Stimulated activated CD4-positive, alpha-beta T cell treated with anti-CD3 and anti-CD28 coated beads, Interleukin-15, amount 100 ng/mL, for 24 hours (primary cell): Measurements from ENCODE around the gene IMPA2.
"Not testable (repeated sequence)": the region's sequence is repeated elsewhere in the genome, so short reads cannot be mapped to it uniquely, and the experiment has no call there.

ENCODE experiments used
- DNase-seq: peaks from one replicate; pipeline ENCODE4 v3.0.0-alpha.2; 2020

The IMPA2 gene

DNA sequence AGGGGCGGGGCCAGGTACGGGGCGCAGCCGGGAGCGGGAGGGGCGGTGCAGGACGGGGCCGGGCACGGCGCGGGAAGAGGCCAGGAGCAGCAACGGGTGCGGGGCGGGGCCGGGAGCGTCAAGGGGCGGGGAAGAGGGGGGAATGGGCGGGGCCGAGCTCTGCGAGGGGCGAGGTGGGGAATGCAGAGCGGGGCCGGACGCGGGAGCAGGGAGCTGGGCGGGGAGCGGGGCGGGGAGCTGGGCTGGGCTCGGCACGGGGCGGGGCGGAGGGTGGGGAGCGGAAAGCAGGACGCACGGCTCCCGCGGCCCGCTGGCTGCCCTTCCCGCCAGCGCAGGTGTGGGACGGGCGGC is at the start of gene IMPA2:
IMPA2 (plus strand) TSS at position 316 of the 351 bp plus-strand sequence. CDS start 163 bp downstream, outside the sequence.
- no peak for DNase-seq

DNA sequence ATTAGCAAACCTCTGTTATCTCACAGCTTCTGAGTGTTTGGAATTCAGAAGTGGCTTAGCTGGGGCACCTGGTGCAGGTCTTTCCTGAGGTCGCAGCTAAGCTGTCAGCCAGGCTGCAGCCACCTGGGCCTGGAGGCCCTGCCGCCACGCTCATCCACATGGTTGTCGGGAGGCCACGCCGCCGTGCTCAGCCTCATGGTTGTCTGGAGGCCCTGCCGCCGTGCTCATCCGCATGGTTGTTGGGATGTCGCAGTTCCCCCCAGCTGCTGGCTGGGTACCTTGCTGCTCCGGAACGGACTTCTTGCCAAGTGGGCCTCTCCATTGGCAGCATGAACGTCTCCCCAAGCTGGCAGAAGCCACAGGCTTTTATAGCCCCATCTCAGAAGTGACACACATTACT is 48.9 kb upstream of the IMPA2 start:
- no peak for DNase-seq

DNA sequence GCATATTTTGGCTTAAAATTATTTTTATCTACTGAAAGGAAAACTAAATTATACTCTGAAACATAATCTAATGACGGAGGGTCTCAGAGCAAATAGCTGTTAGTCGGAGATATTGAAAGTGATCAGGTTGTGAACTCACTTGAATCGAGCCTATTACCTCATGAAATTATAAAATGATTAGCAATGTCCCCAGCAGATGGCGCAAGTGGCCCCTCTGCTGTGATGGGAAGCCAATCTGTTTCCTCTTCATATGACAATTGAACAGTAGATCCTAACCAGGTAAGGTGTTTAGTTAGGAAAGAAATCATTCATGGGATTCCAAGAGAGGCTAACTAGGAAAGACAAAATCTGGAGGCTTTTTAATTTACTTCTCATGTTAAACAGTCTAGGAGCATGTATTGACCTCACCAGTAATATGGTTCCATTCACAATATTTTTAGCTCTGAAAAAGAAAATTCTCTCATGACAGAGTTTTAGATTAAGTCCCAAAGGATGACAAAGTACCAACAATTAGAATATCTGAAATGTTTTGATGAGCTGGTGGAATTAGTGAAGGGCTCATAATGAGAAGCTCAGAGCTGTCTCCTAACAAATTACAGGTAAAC is 43.3 kb upstream of the IMPA2 start:
- peak; percentile 83 for DNase-seq

DNA sequence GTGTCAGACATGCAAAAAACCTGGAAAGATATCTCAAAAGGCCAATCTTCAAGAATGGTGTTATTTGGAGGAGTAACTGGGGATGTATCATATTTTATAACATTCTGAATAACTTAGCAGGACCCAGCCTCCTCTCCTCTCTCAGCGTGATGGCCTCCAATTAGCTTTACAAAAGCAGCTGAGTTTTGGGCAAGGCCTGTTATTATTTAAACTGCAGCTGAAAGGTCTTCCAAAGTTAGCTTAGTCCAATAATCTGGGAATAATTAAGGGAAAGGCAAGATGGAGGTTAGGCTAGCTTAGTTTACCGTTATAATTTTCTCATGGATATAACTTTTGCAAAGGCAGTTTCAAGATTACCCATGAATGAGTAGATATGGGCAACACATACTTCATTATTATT is 40.4 kb upstream of the IMPA2 start:
- no peak for DNase-seq

DNA sequence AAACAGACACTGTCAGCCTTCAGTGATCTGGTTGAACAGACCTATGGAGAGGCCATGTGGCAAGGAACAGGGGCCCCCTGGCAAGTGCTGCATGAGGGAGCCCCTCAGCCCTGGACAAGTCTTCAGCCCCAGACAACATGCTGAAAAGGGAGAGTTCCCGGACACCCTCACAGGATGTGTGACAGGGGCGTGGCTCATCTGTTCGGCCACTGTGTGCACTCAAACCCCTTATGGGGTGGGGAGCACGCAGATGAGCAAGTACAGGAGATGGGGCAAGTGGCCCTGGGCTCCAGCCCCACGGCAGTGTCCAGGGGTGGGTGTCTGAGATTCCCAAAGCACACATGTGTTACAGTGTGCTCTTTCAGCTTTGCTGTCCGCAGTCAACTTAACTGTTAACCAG is 37.8 kb upstream of the IMPA2 start:
- DNase-seq, result no peak

DNA sequence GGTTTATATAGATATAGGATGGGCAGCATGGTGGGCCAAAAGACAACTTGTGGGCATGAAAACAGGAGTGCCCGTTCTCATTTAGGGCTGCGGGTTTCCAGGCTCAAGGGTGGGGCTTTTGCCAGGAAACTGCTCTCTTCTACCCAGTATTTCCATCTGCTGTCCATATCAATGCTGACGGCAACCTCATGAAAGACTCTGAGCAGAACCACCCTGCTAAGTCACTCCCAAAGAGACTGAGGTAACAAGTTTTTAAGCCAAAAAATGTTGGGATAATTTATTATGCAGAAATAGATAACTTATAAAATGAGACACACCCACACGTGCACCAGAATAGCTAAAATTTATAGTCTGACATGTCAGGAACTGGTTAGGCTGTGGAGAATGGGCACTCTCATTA is 37.1 kb upstream of the IMPA2 start:
- DNase-seq, result no peak

DNA sequence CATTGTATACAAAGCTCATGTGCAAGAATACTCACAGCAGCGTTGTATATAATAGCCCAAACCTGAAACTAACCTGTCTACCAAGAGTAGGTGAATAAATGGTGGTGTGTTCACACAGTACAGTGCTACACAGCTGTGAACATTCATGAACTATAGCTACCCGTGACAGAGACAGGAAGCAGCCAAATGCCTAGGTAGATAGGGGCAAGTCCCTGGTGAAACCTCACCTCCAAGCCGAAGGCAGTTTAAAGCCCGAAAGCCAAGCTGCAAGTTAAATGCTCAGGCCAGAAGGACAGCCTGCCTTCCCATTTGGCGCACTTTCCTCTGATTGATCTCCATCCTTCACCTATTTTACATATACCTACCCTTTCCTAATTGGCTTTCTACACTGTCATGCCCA is 36.5 kb upstream of the IMPA2 start:
- DNase-seq, result no peak

DNA sequence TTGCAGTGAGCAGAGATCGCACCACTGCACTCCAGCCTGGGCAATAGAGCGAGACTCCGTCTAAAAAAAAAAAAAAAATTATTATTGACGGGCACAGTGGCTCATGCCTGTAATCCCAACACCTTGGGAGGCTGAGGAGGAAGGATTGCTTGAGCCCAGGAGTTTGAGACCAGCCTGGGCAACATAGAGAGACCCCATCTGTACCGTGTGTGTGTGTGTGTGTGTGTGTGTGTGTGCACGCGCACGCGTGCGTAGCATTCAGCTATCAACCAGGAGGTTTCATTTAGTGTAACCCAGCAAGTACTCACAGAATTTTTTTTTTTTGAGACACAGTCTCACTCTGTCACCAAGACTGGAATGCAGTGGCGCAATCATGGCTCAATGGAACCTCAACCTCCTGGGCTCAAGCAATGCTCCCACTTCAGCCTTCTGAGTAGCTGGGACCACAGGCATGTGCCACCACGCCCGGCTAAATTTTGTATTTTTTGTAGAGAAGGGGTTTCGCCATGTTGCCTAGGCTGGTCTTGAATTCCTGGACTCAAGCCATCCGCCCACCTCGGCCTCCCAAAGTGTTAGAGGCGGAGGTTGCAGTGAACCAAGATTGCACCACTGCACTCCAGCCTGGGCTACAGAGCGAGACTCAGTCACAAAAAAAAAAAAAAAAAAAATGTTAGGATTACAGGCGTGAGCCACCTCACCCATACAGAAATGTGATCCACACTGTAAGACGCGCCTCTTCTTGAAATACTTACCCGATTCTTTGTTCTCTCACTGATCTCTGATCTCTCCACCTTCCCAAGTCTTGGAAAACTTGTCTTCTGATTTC is 35.3 kb upstream of the IMPA2 start:
- DNase-seq, result not testable (repeated sequence)

DNA sequence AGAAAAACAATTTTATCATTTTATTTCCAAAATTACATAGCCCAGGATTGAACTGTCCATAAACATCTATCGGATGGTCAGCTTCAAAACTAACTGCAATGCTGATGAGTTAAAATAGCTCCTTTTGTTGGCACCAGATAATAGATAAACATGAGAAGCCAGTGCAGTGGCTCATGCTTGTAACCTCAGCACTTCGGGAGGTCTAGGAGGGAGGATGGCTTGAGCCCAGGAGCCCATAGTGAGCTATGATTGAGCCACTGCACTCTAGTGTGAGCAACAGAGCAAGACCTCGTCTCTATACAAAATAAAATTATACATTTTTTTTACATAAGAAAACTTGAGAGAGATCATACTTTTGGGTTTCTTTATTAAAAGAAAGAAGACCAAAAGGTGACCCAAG is 34.6 kb upstream of the IMPA2 start:
- DNase-seq, result no peak

DNA sequence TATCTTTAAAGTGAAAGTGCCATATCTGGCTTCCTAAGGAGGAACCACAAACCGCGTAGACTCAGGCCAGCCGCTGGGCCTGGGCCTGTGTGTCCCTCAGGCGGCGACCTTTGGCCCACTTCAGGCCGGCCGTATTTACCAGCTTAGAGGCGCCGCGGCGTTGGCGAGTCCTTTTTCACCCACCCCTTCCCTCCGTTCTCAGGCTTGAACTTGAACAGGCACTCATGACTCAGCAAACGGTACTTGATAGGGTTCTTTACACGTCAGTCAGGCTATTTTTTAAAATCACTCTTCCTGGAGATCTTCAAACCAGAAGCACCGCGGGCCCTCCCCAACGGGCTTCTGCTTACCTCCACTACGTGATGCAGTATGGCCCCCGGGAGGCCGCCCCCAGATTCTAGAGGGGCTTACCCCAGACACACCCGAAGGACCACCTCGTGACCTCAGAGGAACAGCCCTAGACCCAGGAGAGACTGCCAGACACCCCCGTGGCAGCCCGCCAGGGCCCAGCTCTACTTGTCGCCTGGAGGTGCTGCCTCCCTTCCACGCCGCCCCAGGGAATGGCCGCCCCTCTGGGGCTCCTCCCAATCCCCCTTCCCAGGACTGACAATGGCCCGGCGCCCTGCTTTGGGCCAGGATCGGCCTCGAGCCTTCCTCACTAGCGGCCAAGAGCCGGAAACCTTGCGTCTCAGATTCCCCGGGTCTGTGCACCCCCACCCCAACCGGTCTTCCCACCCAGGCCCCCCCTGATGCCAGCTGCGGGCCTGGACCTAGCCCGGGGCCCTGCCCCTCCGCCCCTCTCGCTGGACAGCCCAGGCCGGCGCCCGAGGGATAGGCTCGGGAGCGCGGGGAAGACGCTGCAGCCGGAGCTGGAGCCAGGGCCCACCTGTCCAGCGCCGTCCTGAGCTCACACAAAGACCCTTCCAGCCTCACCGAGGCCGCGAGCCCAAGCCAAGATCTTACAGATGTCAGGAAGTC is 33.8 kb upstream of the IMPA2 start:
- peak; percentile 75 for DNase-seq

DNA sequence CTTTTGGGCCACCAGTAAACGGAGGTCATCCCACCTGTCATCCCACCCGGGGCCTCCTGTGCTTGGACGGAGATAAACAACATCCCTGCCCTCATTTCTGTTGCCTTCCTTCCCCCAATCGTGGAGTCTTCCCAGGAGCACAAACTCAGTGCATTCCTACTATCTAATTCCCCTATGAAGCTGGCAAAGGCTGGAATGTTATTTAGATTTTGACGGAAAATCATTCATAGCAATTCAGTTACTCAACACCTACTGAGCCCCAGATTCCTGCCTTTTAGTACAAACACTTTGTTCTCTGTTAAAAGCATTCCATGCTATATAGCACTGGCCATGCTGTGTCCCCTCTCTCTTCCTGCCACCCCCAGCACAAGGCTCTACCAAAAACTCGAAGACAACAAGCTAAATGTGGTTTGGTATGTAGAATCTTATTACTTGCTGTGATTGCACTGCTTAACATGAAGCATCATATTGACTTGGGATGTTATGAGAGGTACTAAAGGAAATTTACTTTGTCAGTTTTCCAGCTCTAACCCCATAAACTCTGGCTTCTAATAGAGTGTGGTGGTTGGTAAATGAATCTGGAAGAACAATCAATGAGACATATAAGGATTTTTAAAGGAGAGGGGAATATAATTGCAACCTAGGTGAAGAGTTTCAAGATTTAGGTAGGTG is 32.3 kb upstream of the IMPA2 start:
- DNase-seq, result no peak

DNA sequence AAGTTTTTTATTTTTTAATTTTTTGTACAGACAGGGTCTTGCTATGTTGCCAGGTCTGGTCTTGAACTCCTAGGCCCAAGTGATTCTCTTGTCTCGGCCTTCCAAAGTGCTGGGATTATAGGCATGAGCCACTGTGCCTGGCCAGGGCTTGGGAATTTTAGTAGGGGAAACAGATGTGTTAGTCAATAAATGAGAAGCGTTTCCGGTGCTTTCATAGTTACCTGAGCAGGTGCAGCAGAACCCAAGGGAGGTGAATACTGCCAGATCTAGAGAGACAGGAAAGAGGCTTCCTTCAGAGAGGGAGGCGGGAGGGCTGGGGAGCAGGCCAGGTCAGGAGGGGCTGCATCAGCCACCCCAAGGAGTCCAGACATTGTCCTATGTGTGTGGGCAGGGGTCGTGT is 30.5 kb upstream of the IMPA2 start:
- no peak for DNase-seq

DNA sequence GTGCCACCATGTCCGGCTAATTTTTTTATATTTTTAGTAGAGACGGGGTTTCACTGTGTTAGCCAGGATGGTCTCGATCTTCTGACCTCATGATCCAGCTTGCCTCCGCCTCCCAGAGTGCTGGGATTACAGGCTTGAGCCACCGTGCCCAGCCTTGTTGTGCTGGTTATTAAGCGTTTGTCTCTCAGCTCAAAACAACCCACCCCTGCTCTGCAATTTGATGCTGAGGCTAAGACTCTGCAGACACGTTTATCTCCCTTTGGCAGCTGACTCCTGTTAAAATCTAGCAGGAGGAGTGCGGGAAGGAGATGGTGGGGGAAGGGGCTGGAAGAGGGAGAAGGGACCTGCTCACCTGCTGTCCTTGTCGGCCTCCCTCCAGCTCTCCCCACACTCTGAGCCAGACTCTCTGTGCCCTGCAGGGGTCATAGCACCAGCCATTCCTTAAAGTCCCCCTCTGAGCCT is 29.9 kb upstream of the IMPA2 start:
- no peak for DNase-seq

DNA sequence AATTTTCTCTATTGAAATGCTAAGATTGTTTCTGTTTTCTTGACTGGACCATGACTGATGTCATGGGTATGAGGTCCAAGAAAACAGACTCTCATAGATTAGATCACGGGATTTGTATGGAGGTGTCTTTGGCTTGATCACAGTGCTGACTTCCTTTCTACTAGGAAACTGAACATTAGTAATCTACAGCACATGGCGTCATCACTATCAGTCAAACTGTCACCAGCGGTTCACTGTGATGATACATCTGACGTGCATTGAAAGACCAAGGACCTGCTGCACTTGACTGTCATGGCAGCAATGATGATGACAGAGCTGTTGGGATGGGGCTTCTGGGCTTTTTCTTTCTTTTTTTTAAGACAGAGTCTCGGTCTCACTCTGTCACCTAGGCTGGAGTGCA is 28.2 kb upstream of the IMPA2 start:
- no peak for DNase-seq

DNA sequence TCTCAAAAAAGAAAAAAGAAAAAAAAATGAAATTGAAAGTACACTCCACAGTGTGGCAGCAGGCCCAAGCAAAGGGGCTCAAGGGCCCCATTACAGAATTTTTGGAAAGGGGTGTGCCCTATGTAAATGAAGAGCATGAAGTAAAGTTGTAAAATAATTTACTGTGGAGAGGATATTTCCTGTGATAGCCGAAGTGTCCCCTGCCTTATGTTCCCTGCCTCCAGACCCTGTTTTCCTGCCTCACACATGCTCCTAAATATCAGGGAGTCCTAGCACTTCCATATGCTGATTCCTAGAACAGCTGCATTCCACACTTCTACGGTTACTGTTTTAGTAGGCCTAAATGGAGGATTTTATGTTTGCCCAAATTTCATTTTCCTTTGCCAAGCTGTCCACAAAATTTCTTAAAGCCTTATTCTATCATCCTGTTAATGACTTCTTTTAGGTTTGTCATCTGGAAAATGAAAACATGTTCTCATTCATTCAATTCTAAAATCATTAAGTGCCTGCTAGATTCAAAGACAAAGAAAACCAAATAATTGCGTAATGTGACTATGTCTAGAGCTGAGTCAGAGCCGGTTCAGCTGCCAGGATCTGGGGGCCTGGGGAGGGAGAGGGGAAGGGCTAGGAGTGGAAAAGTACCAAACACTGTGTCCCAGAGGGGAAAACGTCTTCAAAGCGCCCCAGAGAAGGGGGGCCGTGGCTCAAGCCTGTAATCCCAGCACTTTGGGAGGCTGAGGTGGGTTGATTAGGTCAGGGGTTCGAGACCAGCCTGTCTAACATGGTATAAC is 25.9 kb upstream of the IMPA2 start:
- no peak for DNase-seq

DNA sequence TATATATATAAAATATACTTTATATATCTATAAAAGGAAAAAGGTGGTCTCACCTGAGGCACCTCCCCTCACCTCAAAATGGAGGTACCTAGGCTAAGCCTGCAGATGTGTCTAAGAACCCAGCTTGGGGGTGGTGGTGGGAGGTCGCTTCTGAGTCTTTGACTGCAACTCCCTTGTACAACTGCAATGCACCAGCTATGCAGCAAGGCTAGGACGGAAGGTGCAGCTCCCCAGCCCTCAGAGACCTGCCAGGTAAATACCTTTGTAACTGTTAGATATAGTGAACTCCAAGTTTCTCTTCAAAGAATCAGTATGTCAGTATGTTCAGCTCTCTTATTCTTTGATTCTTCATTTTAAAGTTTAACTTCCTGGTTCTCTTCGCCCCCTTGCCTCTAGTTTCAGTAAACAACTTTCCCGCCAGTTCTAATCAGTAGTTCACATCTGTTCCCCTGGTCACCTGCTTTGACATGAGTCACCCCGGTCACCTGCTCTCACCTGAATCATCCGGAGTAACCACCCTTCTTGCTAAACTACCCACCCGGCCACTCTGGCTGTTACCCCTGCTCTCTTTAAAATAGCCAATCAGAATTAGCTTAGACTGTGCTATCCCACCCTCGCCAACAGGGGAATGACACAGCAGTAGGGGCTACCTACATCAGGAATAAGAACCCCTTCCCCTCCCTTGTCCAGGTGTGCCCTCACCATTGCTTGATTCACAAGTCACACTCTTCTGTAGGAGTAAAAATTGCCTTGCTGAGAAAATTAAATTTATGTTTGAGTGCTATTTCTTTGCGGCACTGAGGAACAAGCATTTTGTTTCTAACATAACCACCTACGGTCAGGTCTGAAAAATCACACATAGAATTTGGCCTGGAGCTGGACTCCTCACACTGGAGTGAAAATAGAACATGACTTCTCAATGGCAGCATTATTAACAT is 24.7 kb upstream of the IMPA2 start:
- DNase-seq, result no peak

DNA sequence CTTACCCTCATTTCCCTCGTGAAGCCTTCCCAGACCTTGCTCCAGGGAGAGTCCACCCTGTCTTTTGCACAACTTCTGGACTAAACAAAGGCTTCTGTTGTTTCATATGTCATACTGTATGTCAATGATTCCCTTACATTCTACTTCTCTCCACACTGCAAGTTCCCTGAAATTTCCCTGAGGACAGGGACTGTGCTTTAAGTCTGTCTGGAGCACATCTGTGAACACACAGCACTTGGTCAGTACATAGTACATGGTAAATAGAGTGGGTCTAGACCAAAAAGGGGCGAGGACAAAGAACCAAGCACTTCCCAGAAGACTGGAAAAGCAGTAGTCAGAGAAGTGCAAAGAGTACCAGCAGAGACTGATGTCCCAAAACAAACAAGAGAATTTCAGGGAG is 23.7 kb upstream of the IMPA2 start:
- DNase-seq, result no peak

DNA sequence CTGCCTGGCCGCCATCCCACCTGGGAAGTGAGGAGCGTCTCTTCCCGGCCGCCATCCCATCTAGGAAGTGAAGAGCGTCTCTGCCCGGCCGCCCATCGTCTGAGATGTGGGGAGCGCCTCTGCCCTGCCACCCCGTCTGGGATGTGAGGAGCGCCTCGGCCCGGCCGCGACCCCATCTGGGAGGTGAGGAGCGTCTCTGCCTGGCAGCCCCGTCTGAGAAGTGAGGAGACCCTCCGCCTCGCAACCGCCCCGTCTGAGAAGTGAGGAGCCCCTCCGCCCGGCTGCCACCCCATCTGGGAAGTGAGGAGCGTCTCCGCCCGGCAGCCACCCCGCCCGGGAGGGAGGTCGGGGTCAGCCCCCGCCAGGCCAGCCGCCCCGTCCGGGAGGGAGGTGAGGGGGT is 21.7 kb upstream of the IMPA2 start:
- DNase-seq, result not testable (repeated sequence)

DNA sequence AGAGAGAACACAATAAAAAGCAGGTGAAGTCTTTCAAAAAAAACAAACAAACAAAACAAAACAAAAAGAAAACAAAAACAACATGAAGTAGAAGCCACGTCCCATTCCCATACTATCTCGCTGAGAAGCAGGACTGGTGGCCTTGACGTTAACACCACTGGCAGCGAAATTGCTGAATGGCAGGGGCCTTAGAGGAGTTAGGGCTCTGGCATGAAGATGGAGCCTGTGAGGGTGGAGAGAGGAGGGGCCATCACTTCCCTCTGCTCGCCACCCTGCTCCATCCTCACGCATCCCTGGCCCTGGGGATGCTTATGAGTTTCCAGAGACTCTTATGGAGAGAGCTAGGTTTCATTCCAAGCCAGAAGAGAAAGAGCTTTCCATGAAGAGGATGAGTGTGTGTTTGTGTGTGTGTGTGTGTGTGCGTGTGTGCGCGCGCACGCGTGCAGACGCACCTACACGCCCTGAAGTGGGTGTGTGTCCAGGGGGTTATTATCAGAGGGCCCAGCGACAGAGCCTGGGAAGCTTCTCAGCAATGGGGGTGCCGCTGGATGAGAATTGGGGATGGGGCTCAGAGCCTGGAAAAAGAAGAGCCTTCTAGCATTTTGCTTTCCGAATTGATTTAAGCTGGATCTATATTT is 20.4 kb upstream of the IMPA2 start:
- DNase-seq, result no peak

DNA sequence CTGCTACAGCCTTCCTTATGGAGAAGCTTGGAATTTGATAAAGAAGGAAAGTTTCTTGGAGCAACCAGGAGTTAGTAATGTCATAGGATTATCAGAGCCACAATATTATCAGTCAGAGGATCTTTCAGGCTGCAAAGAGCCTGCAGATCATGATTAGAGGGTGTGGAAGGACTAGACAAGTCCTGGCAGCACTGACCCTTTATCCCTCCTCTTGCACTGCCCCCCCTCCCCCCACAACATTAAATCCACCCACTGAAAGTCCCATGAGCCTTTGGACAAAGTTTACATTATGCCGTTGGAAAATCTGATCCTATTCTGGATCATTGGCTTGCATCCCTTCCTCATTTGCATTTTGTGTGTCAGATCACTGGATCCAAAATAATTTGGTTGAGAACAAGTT is 18.7 kb upstream of the IMPA2 start:
- no peak for DNase-seq
